NCI-H460 (cell line): ENCODE data around the gene C4orf50. TPM values are rescaled to one million over a fixed set of nuclear protein-coding genes. Genes with fewer than 3 reads are reported as not detected.
"Not testable (repeated sequence)": the region's sequence is repeated elsewhere in the genome, so short reads cannot be mapped to it uniquely, and the experiment has no call there.

Source experiments
- DNase-seq: peaks from one replicate; pipeline ENCODE4 v3.0.0-alpha.2; 2016; ENCODE audit warnings: low read depth; ENCODE audit errors: extremely low read depth
- total RNA-seq: library from RNA; depleted of rRNA; stranded (reverse); fragments of >200 nt; shearing (Covaris generic); gene quantifications from 2 replicates; pipeline ENCODE4 v1.2.3, GENCODE V29; 2014

C4orf50 gene
- total RNA-seq, 1 experiment from 2014 or later, result not detected

- DNase-seq, result no peak
Observed at GRCh38 chr4:5954056-5954760, 64.0 kb downstream of the C4orf50 start.

- no peak for DNase-seq
Observed at GRCh38 chr4:5952975-5953951, 65.0 kb downstream of the C4orf50 start.

- no peak for DNase-seq
Observed at GRCh38 chr4:5952286-5952974, 65.8 kb downstream of the C4orf50 start.

DNA sequence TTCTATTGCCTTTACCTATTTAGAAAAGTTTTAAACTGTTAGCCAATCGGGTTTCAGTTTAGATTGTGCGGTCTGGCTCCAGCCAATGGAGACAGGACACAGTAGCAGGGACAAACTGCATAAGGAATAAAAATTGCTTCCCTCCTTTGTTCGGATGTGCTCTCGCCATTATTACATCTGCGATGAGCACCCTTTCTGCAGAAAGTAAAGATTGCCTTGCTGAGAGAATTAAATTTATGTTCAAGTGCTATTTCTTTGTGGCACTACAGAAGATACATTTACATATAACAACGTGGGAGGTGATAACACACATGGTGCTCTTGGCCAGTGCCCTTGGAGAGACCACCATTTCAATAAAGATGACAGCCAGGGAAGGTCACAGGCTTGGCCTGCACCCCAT is 71.6 kb downstream of the C4orf50 start:
- not testable (repeated sequence) for DNase-seq

GRCh38 chr4:5945936-5946335 is 72.3 kb downstream of the C4orf50 start:
- DNase-seq, result no peak

- no peak for DNase-seq
Observed at GRCh38 chr4:5945171-5945570, 73.1 kb downstream of the C4orf50 start.

DNA sequence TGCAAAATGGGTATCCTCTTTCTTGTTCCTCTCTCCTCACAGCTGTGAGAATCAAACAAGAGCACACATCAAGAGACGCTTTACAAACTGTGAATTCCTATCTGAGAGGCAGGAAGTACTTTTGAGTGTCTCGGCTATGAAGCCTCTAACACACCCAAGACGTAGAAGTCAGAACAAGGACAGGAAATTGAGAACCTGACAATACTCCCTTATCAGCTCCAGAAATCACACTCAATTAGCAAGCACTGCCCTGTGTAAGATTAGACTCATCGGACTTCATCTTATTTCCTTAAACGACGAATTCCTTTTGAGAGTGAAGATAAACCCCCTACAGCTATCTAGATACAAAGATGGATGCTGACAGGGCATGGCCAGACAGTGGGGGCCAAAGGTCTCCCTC is 74.7 kb downstream of the C4orf50 start:
- DNase-seq, result no peak

DNA sequence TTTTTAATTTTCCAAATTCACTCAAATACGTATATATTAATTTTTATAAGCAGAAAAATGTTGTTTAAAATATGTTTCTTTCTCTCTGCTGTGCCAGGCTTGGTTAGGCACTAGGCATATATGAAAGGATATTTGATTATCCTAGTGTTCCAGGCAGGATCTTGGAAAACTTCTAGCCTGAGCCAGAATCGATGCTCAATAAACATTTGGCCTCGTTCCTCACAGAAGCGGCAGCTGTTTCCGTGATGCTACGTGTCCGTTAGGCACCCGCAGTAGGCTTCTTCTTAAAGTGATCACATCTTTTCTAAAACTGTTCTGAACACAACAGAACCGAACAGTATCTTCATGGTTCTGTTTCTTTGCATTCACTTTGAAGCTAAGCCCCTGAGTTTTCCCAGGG is 75.3 kb downstream of the C4orf50 start:
- DNase-seq, result no peak

- DNase-seq, result no peak
Observed at GRCh38 chr4:5941601-5942000, 76.6 kb downstream of the C4orf50 start.

DNA sequence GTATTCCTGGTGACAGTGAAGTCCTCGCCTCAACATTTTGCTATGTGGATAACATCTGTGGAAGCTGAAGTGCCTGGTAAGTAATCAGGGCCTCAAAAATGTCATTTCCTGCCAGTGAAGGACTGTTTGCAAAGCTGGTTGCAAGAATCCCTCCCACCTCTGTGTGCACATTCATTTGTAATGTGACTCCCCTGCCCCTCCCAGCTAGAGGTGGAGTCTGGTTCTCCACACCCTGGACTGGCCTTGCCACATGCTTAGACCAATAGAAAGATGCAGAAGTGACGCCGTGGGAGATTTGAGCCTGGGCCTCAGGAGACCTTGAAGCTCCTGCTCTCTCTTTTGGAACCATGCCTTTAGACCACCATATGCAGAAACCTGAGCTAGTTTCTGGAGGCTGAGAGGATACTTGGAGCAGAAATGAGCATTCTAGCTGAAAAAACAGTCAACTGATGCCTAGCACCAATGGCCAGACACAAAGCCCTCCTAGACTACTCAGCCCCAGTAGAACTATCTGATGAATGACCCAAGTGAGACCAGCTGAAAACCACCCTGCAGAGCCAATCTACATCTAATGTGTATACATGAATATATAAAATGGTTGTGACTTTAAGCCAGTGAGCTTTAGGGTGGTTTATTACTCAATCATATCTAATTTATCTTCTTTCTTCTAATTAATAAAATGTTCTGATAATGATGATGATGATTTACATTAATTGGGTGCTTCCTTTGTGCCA is 77.6 kb downstream of the C4orf50 start:
- no peak for DNase-seq

DNA sequence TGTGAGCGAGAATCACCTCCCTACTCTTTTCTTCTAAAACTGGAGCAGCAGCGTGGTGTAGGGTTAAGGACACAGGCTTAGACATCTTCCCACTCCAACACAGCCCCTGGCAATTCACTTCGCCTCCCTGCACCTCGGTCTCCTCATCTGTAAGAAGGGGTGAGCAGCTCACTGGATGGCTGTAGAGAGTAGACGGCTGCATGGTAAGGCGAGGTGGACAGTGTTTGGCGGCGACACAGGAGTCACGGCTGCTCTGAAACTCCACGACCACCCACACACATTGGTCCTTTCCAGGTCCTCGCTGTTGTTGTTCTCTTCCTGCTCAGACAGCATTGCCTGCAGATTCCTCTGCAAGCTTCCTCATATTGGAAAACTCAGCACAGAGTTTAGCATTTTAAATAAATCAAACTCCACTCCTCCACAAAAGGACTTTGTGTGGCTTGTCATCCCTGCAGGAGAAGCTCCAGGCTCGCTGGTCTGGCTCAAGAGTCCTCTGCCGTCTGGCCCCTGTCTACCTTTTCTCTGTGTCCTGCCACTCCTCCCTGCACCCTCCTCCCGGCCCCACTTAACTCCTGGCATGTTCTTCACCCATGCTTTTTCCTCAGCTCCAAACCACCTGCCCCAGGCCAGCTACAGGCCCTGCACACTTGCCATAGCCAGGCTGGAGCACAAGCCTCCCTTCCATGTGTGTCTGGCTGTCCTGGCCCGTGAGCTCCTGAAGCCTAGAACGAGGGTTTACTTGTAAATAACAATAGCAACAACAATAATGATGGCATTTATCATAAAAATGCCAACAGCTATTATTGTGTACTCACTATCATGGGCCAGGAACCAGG is 84.0 kb downstream of the C4orf50 start:
- DNase-seq, result no peak

DNA sequence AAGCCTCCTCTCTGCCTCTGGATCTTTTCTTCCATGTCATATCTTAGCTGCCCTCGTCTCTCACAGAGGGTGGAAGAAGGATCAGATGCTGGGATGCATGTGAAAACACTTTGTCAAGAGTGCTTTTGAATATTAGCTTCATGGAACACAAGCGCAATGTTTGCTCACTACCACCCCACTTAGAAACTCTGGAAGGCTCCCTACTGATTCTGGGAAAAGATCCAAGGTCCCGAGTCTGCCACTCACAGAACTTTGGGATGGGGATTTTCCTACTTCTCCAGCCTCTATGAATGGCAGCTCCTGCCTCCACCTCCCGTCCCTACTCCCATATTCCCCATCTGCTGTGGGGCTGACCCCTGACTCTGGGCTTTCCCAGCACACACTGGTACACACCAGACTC is 85.1 kb downstream of the C4orf50 start:
- DNase-seq, result no peak

GRCh38 chr4:5932035-5932568 is 86.1 kb downstream of the C4orf50 start:
- no peak for DNase-seq

DNA sequence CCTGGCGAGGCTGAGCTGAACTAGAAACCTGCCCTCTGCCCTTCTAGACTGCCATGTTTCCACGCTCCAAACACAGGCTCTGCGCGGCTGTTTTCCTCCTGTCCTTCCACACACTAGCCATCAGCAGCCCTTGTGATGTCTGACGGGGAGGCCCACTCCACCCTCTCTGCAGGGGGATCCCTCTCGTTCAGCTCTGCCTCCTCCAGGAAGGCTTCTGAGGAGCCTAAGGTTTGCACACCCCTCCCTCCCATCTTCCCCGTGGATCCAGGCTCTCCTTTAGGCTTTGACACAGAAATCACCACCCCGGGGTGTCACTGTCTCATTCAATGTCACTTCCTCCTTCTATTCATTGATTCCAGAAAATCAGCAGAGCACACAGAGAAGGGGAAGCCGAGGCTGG is 86.7 kb downstream of the C4orf50 start:
- no peak for DNase-seq

DNA sequence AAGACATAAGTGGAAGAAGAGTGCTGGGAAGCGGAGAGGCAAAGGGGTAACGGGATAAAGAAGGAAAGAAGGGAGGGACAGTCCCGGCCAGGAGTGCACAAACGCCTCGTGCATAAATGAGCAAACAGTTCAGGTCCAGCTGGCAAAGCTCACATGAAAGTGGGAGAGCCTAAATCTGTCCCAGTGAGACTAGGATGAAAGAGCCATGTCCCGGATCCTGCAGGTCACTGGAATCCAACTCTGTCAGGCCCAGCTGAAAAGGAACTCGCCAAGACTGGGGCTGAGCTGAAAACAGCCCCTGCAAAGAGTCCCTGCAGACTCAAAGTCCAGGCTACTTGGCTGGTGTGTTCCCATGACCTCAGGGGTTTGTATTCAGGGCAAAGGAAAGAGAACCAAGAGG is 87.4 kb downstream of the C4orf50 start:
- no peak for DNase-seq

- no peak for DNase-seq
Observed at GRCh38 chr4:5930456-5930855, 87.8 kb downstream of the C4orf50 start.

- DNase-seq, result no peak
Observed at GRCh38 chr4:5928844-5929420, 89.3 kb downstream of the C4orf50 start.

- no peak for DNase-seq
Observed at GRCh38 chr4:5928274-5928673, 90.0 kb downstream of the C4orf50 start.

GRCh38 chr4:5927747-5928146 is 90.5 kb downstream of the C4orf50 start:
- no peak for DNase-seq
